SIG-M5 (cell line): ENCODE results near the gene FOXP4.

ENCODE experiments used
- DNase-seq: peaks from one replicate; lab custom pipeline; 2025; lab: John Stamatoyannopoulos, UW

The FOXP4 gene, protein sequence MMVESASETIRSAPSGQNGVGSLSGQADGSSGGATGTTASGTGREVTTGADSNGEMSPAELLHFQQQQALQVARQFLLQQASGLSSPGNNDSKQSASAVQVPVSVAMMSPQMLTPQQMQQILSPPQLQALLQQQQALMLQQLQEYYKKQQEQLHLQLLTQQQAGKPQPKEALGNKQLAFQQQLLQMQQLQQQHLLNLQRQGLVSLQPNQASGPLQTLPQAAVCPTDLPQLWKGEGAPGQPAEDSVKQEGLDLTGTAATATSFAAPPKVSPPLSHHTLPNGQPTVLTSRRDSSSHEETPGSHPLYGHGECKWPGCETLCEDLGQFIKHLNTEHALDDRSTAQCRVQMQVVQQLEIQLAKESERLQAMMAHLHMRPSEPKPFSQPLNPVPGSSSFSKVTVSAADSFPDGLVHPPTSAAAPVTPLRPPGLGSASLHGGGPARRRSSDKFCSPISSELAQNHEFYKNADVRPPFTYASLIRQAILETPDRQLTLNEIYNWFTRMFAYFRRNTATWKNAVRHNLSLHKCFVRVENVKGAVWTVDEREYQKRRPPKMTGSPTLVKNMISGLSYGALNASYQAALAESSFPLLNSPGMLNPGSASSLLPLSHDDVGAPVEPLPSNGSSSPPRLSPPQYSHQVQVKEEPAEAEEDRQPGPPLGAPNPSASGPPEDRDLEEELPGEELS

GRCh38 chr6:41545703-41546474 is at the start of gene FOXP4:
FOXP4 (plus strand) TSS chr6:41546381; CDS start chr6:41565761, 19,380 bp downstream.
- DNase-seq = peak; percentile 46

GRCh38 chr6:41497573-41497972 is 48.6 kb upstream of the FOXP4 start:
- no peak for DNase-seq

DNA sequence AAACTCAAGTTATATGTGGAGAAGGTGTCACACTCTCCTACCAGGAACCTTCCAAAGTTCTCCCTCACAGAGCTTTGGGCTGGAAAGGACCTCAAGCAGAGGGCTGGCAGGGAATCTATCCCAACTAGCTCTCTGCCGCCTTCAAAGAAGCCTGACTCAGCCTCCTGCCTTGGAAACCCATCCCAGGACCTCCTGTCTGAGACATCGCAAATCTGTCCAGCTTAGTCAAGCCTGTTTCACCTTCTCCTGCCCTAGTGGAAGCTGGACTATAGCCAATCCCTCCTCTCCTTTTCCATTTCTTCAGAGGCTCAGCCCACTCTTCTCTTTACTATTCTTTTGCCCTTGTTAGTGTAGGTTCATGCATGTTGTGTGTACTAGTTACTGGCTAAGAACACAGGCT is 48.2 kb upstream of the FOXP4 start:
- DNase-seq = no peak

DNA sequence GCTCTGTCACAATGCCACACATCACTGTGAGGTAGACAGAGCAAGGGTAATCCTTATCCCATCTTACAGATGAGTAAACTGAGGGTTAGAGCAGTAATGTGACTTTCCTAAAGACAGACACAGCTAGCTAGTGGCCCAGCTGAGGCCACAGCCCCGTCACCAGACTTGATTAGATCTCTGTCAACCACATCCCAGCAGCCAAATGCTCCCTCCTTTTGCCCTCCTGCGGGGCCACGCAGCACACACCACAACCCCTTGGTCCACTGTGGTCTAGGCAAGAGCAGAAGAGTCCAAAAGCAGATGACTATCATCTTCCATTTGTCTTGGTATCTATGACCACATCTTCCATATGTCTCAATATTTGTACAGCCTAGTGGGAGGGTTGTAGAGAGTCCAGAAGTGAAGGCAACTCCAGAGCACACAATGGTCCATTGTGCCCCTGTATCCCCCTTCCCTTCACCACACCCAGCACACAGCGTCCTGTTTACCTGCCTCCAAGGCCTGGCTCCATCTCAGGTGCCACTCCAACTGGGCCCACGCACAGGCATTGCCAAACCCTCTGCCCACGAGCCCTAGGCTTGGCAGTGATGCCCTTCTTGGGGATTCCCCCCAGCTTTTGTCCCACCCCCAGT is 47.1 kb upstream of the FOXP4 start:
- no peak for DNase-seq

DNA sequence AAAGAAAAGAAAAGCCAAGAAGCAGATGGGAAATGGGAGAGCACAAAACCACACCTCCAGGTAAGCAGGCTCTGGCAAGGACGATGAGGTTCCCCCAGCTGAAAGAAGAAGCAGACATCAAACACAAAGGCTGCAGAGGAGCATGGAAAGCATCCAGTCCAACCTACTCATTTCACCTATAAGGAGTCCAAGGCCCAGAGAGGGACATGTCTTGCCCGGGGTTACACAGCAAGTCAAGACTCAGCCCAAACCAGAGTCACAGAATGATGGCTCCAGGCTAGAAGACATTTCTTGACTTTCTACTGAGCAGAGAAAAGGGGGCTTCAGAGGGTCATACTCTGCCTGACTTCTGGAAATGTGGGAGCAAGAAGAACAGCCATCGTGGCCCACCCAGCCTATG is 45.6 kb upstream of the FOXP4 start:
- DNase-seq = no peak

DNA sequence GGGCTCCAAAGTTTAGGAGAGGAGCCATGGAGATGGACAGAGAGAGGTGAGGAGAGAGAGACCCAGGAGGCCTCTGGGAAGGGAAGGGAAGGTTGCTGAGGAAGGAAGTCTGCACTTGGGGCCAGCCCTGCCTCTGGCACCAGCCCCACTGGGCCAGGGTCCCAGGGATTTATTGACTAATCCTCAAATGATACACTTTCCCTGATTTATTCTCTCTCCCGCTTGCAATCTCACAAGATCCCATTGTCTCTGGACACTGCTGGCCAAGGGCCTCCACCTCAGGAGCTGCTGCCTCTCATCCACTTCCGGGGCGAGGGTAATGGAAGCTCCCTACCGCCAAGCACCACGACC is 43.6 kb upstream of the FOXP4 start:
- no peak for DNase-seq

- DNase-seq = no peak
Observed at GRCh38 chr6:41502917-41503671, 43.1 kb upstream of the FOXP4 start.

DNA sequence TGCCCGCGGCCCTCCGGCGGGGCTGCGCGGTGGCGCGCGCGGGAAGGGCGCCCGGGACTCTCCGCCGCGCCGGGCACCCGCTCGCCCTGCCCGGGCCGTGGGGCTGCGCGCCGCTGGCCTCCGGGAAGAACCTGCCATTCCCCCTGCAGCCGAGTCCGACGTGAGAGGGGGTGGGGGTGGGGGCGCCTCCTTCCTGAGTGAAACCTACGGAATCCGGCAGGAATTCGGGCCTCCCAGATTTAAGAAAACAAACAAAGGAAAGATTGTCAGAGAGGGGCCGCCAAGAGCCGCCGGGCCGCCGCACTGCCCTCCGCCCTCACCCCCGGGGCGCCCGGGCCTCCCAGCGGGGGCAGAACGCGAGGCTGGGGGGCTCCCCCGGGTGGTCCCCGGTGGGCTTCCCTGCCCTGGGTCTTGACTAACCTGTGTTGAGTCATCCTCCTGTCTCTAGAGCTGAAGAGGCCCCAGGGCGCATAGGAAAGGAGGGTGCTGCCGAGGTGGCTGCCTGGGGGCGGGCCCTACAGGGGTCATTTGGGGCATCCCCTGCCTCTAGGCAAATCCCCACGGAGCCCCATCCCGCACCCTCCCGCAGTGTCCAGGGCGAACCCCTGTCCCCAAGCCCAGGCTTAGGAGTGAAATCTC is 42.2 kb upstream of the FOXP4 start:
- DNase-seq = no peak

- DNase-seq = no peak
Observed at GRCh38 chr6:41504466-41505121, 41.6 kb upstream of the FOXP4 start.

DNA sequence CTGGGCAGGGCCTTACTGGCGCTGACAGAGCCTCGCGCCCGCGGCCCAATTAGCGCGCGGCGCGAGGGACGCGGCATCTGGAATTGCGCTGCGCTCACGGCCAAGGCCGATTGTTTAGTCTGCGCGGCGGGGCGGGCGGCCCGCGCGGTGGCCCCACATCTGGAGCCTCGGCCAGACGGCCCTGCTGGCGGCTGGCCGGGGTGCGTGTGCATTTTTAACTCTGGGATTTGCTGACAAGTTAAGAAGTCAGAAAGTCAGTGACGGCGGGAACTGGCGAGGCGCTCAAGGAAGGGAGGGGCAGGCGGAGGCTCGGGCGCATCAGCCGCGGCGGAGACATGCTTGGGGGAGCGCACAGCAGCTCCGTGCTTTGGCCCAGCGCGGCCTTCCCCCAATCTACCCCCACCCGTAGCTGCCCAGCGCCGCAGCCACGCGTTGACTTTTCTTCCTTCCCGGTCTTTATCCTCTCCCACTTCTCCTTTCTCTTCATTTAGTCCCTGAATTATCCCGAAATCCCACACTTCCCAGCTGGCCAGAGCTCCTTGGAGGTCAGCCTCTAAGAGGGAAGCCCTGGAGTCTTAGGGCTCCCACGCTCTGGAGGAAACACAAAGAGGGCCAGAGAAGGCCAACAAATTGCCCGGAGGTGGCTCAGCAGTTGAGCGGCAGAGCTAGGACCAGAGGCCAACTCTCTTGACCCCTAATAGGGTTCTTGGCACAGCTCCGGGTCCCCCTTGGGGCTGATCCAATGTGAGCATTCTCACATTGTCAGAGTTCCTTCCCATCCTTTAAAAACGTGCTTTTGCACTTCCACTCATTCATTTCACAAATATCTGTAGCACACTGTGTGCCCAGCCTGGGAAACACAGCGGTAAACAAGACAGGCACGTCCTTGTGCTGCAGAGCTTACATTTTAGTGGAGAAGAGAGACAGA is 40.8 kb upstream of the FOXP4 start:
- no peak for DNase-seq

GRCh38 chr6:41508479-41508878 is 37.7 kb upstream of the FOXP4 start:
- DNase-seq = no peak

DNA sequence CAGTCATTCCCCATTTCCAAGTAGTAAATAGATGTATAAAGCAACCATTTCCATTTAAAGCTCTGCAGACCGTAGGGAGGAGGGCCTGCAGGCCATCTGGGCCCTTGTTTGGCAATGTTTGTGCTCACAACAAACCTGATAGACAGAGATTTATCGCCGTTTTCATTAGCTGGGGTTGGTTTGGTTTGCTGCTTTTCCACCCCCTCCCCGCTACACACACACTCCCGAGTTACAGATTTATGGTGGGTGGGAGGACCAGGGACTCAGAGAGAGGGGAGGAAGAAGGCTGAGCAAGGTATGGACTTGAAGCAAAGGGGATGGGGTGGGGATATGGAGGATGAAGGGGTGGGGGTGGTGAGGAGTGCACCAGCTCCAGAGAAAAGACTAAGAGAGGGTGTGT is 36.6 kb upstream of the FOXP4 start:
- no peak for DNase-seq

DNA sequence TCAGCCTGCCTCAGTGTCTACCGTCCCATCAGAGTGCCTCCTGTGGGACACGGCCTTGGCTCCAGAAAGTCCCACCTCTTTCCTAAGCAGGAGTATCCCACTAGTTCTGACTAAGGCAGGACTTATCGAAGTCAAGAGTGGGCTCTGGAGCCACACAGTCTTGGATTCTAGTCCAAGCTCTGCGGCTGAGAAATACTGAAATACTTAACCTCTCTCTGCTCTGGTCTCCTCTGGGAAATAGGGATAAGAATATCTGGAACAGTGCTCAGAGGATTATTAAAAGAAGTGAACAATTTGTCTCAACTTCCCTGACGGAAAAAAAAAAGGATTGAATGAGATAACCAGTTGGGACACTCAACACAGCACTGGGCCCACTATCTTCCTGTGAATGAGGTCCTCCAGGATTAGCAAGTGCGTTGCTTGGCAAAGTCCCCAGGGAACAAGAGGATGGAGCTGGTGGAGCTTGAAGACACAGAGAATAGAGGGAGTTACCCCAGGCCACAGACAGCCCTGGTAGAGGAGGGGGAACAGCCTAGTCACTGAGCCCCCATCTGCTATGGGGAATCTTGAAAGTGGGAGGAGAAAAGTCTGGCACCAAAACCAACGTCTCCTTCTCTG is 34.6 kb upstream of the FOXP4 start:
- no peak for DNase-seq

GRCh38 chr6:41512146-41512701 is 34.0 kb upstream of the FOXP4 start:
- no peak for DNase-seq

GRCh38 chr6:41515995-41516394 is 30.2 kb upstream of the FOXP4 start:
- no peak for DNase-seq

DNA sequence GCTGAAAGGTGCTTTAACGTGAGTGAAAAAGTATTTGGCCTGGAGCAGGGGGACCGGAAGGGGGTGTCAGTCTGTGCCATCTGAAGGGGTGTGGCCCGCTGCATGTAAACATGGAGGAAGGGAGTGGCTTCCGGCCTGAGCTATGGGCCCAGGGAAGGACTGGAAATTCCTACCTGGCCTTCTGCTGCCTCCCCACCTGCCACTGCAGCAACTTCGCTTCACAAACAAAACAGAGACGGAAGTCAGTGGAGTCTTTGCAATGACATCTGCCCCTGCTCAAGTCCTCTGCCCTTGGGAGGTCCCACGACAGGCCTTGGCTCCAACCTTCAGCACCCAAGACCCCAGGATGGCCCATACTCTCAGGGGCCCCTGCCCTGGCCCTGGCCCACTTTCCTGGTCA is 28.1 kb upstream of the FOXP4 start:
- no peak for DNase-seq

DNA sequence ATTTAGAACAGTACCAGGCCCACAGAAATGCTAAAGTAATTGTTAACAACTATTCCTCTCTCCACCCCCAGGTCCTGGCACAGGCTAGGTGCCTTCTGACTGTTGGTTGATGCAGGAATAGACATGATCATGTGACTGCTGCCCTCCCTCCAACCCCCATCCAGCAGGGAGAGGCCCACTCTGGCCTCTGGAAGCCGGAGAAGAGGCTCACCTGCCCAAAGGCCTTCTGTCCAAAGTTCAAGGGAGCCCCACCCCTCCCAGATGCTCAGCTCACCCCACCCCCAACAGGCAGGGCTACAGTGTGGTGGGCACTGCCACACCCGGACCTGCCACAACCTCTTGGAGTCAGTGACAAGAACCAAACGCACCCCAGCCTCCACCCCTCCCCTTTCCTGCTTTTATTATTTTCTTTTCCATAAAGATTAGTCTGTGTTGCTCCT is 26.9 kb upstream of the FOXP4 start:
- no peak for DNase-seq
